HG03378 (cell line): ENCODE measurements around the gene MRI1.
"Not testable (repeated sequence)": the region's sequence is repeated elsewhere in the genome, so short reads cannot be mapped to it uniquely, and the experiment has no call there.

Experiments used
- ATAC-seq: cut with Tn5 transposase; IDR thresholded peaks from one replicate; pipeline ENCODE4 v1.9.1; 2021; ENCODE audit warnings: mild to moderate bottlenecking, moderate library complexity; ENCODE audit not compliant: unreplicated experiment

Gene MRI1

GRCh38 chr19:13793317-13793716, 29.0 kb downstream of the MRI1 start:
- ATAC-seq: not testable (repeated sequence)

- ATAC-seq: no peak
Observed at GRCh38 chr19:13794398-13794756, 30.1 kb downstream of the MRI1 start.

GRCh38 chr19:13794757-13795589, 30.7 kb downstream of the MRI1 start, which contains the start of gene ZSWIM4:
TSS of gene ZSWIM4 (plus strand) at chr19:13795443. CDS start at chr19:13795649, 206 bp downstream.
- ATAC-seq: peak; percentile 93

- ATAC-seq: peak; percentile 12
Observed at GRCh38 chr19:13795595-13796300, 31.4 kb downstream of the MRI1 start.

- no peak for ATAC-seq
Observed at GRCh38 chr19:13796301-13797057, 32.2 kb downstream of the MRI1 start.

- ATAC-seq: no peak
Observed at GRCh38 chr19:13797058-13797440, 32.7 kb downstream of the MRI1 start.

GRCh38 chr19:13797870-13798269, 33.5 kb downstream of the MRI1 start:
- ATAC-seq: no peak

- no peak for ATAC-seq
Observed at GRCh38 chr19:13799669-13800068, 35.3 kb downstream of the MRI1 start.

- ATAC-seq: no peak
Observed at GRCh38 chr19:13803038-13803437, 38.7 kb downstream of the MRI1 start.

GRCh38 chr19:13804830-13805683, 40.7 kb downstream of the MRI1 start:
- ATAC-seq: no peak

- no peak for ATAC-seq
Observed at GRCh38 chr19:13806728-13807127, 42.4 kb downstream of the MRI1 start.

- ATAC-seq: no peak
Observed at GRCh38 chr19:13807421-13808021, 43.2 kb downstream of the MRI1 start.

- ATAC-seq: no peak
Observed at GRCh38 chr19:13808856-13809255, 44.5 kb downstream of the MRI1 start.

- ATAC-seq: no peak
Observed at GRCh38 chr19:13812544-13812943, 48.2 kb downstream of the MRI1 start.

- no peak for ATAC-seq
Observed at GRCh38 chr19:13813147-13813546, 48.8 kb downstream of the MRI1 start.

GRCh38 chr19:13814550-13814949, 50.2 kb downstream of the MRI1 start:
- no peak for ATAC-seq

GRCh38 chr19:13817018-13817614, 52.8 kb downstream of the MRI1 start:
- ATAC-seq: no peak

GRCh38 chr19:13817615-13818371, 53.5 kb downstream of the MRI1 start:
- ATAC-seq: no peak

GRCh38 chr19:13819238-13819637, 54.9 kb downstream of the MRI1 start:
- ATAC-seq: no peak
